Stimulated activated CD4-positive, alpha-beta T cell treated with anti-CD3 and anti-CD28 coated beads, Interleukin-4, amount 100 ng/mL, for 1 hour (primary cell): ENCODE results near the gene PRSS1.
"Not testable (repeated sequence)": the region's sequence is repeated elsewhere in the genome, so short reads cannot be mapped to it uniquely, and the experiment has no call there.

Experiments used
- DNase-seq: peaks from one replicate; pipeline ENCODE4 v3.0.0-alpha.2; 2020

The PRSS1 gene

GRCh38 chr7:142749218-142749993 lies at the start of gene PRSS1:
Gene PRSS1, plus strand, starts transcription at chr7:142749472. Its CDS starts 13 bp downstream, at chr7:142749485.
- DNase-seq = no peak

- DNase-seq = not testable (repeated sequence)
Observed at GRCh38 chr7:142700935-142701334, 48.3 kb upstream of the PRSS1 start.

GRCh38 chr7:142703655-142704305 lies 45.5 kb upstream of the PRSS1 start:
- no peak for DNase-seq

GRCh38 chr7:142708726-142709125 lies 40.5 kb upstream of the PRSS1 start:
- DNase-seq = not testable (repeated sequence)

DNA sequence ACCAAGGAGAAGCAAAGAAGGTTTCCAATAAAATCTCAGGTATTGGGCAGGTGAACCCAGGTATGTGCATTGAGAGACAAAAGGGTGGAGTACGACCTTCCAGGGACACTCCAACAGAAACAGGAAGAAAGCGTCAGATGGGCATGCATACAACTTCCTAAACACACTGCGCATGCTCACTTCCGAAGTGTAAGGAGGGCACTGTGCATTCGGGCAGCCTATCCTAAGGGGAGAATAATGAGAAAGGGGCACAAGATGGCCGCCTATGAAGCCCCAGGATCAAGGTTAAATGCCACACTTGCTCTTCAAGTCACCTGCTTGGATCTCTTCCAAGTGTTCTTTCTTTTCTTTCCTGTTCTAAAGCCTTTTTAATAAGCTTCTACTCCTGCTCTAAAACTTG lies 39.4 kb upstream of the PRSS1 start:
- DNase-seq = no peak

DNA sequence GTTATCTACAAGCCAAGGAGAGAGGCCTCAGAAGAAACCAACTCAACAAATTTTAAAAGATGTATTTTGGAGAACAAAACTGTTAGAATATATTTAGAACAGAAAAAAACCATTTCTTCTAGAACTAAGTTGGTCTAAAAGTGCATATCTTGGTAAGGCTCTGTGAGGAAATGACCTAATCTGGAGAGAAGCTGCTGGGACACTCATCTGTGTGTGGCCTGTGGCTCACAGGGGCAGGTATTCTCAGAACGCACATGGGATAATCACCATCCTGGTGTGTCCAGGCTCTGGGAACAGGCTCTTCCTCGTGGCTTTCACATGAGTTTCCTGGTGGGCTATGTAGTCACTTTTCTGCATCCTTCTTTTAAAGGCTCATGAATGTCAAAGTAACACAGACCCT lies 38.1 kb upstream of the PRSS1 start:
- DNase-seq = no peak

DNA sequence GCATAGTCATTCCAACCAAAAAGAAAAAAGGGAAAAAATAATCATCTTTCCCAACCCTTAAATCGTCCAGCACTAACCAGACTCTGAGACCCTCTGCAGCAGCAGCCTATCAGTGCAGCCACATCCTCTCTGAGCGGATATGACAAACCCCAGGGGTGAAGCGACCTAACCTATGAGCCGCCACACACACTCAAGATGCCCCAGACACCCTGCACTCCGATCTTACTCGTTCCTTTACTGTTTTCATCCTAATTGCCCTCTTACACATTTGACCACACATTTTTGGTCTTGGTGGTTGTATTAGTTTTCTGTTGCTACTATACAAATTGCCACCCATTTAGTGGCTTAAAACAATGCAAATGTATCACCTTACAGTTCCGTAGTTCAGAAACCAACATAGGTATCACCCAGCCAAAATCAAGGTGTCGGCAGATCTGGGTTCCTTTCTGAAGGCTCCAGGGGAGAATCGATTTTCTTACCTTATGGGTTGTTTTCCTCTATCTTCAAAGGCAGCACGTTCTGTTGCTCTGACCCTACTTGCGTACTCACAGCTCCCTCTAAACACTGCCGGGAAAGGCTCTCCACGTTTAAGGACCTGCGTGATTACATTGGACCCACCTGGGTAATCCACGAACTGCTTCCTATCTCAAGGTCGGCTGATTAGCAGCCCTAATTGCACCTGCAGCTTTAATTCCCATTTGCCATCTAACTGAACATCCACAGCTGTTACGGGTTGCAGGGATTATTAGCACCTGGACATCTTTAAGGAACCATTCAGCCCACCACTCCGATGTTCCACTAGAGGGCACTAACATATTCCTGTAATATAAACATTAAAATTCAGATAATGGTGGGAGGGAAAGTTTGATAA lies 37.3 kb upstream of the PRSS1 start:
- no peak for DNase-seq

DNA sequence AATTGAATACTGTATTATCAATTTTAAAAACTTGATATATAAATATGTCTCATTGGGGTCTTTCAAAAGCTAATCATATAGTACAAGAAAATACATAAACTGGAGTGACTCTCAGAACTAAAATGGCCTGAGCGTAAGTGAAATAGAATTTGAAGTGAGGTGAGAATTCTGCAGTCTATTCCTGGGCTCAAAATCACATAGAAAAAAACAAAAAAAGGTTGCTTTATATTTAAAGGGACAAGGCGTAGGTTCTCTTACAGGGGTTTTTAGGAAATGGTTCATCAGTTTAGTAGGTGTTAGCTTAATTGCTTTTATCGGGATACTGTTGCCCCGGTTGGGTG lies 36.7 kb upstream of the PRSS1 start:
- DNase-seq = no peak

- DNase-seq = no peak
Observed at GRCh38 chr7:142714375-142714774, 34.9 kb upstream of the PRSS1 start.

- DNase-seq = no peak
Observed at GRCh38 chr7:142716596-142716995, 32.7 kb upstream of the PRSS1 start.

DNA sequence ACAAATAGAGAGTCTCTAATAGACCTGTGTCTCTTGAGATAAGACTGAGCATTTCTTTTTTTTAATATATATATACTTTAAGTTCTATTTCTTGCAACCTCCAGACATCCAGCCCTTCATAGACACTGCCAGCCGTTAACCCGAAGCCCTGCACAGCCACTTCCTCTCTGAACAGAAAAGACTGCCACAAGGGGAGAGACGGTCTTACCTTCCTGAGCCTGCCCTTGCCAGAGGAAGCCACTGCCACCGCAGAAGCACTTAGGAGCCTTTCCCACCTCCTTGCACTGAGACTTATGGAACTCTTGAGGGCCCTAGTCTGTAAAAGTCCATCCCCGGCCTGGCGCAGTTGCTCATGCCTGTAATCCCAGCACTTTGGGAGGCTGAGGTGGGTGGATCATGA lies 31.8 kb upstream of the PRSS1 start:
- no peak for DNase-seq

DNA sequence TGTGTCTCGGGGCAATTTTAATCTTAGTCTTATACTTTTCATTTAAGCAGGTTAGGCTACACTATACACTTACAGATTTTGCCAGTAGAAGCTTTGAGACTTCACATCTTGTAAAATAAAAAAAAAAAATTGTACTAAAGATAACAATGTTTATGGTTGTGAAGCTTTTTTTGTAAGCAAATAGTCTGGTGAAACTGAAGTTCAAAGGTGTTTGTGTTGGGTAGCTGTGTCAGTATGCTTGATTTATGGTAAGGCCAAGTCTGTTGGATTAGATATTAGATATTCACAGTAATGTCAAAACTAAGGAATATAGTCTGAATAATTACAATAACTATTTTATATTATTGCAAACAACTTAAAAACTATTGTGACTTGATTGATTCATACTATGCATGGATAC lies 31.0 kb upstream of the PRSS1 start:
- DNase-seq = no peak

- DNase-seq = no peak
Observed at GRCh38 chr7:142720172-142720773, 29.0 kb upstream of the PRSS1 start.

- no peak for DNase-seq
Observed at GRCh38 chr7:142720986-142721385, 28.3 kb upstream of the PRSS1 start.

DNA sequence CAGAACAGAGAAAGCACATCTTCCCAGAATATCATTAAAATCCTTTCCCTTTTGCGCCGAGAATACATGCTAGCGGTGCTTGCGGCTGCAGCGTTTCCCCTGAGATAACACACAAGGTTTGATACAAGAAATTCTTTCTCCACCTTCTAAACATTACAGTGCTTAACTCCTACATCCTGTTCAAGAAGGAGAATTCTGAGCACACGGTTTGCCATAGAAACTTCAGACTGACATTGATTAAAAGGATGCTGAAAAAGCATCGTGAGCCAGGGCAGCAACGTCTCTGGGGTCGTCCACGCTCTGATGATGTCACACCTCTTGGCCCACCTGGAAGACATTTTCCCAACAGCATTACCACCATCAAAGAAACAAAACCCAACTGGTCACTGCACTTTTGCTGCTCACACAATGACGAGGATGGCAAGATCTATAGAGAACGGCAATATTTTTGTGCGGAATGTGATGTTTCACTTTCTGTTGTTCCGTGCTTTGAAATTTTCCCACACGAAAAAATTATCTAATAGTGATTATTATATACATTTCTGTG lies 27.0 kb upstream of the PRSS1 start:
- DNase-seq = no peak

- DNase-seq = no peak
Observed at GRCh38 chr7:142733271-142733670, 16.0 kb upstream of the PRSS1 start.

GRCh38 chr7:142739923-142740492 lies 9.3 kb upstream of the PRSS1 start:
- DNase-seq = no peak

DNA sequence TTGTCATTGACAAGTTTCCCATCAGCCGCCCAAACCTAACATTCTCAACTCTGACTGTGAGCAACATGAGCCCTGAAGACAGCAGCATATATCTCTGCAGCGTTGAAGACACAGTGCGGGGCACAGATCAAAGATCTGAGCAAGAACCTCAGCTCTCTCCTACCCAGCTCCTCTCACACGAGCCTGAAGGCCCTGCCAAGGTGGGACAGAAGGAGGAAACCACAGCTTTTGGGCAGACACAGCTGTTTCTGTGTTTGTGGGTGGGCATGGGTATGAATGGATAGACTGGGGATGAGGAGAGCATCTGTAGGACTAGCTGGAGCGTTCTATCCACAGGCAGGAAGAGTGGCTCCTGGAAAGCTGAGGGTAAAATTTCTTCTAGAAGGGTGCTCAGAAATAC lies 8.5 kb upstream of the PRSS1 start:
- DNase-seq = no peak

DNA sequence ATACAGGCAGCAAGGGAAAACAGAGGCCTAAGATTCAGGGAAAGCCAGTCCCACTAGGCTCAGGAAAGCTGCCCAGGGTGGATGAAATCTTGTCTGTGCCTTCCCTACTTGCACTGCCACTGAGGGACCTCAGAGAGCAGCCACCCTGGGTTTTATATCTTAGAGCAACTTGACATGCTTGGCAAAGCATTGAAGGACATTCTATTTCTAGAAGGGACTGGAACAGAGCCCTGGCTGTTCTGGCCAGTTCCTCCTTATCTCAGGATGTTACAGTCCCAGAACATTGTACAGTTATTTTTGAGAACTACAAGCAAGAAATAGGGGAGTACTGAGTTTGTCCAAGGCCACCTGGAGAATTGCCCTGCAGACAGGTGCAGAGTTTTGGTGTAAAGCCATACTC lies 7.3 kb upstream of the PRSS1 start:
- not testable (repeated sequence) for DNase-seq

DNA sequence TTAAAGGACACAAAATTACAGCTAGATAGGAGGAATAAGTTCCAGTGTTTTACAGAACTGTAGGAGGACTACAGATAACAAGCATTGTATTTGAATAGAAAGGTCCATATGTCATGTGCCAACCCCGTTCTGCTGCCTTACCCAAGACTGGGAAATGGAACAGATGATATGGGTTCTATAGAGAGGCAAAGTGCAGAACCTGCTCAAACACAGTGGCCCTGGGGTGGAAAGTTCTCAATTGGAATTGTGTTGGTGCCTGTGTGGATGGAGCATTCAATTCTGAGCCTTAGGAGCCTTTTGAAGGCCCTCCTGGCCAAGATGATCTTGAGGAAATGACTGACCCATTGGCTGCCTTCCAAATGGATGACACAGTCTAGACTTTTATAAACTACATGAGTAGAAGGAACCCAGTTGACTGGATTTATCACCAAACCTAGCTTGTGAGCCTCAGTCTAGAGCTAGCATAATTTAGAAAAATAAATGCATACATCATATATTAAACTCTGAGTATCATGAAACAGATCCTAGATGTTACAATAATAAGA lies 4.1 kb upstream of the PRSS1 start:
- no peak for DNase-seq

DNA sequence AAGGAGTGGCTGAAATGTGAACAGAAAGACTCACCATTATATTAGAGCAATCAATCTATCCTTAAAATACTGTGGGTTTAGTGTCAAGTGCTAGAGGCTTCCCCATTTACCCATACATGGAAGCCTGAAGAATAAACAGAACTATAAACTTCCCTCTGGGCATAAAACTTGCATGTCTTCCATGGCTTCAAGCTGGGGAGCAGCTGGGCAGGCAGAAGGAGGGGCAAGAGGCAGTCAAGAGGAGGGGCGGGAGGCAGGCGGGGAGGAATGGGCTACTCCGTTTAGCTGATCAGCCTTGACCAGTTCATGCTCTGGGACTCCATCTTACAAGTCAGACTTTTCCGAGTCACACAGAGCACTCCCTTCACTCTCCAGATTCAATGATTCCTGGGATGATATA lies 3.5 kb upstream of the PRSS1 start:
- DNase-seq = no peak

DNA sequence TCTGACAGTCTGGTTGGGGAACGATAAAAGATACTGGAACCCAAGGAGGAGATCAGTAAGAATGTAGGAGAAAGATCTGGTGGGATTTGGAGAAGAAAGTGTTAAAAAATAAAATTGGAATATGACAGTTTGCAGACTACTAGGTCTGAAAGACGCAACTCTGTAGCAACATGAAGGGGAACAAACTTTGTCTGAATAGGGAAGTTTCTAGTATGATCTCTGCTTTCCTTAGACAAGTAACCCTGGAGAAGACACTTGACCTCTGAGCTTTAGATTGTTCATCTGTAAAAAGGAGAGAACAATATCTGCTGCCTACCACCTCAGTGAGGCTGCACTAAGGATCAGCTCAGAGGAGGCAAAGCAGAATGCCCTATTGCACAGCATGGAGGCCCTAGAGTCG lies 3.0 kb upstream of the PRSS1 start:
- no peak for DNase-seq
